Mucosa of rectum (tissue), 2 donors: ENCODE measurements around the gene B4GALNT3.

Source experiments
- H3K27ac ChIP-seq, 2 donors: one replicate each; pipeline ENCODE4 v1.7.0; 2013; ENCODE audit warnings: inconsistent platforms in 2 of 2, low read depth in 2 of 2, low read length in 2 of 2
- H3K27me3 ChIP-seq, 2 donors: one replicate each; pipeline ENCODE4 v1.7.0; 2013; ENCODE audit warnings: low read length in 2 of 2; ENCODE audit not compliant: control insufficient read depth in 2 of 2, insufficient read depth in 2 of 2
- H3K36me3 ChIP-seq, 2 donors: one replicate each; pipeline ENCODE4 v1.7.0; 2013; ENCODE audit warnings: low read length in 2 of 2; ENCODE audit not compliant: control insufficient read depth in 2 of 2, insufficient read depth in 2 of 2
- H3K4me1 ChIP-seq, 2 donors: one replicate each; pipeline ENCODE4 v1.7.0; 2013; ENCODE audit warnings: low read length in 2 of 2, mild to moderate bottlenecking in 1 of 2; ENCODE audit not compliant: control insufficient read depth in 2 of 2, insufficient read depth in 2 of 2
- H3K4me3 ChIP-seq, 2 donors: one replicate each; pipeline ENCODE4 v1.7.0; 2013; ENCODE audit warnings: low read length in 2 of 2
- H3K9ac ChIP-seq, 2 donors: one replicate each; pipeline ENCODE4 v1.7.0; 2013; ENCODE audit warnings: low read length in 2 of 2, low read depth in 1 of 2, mild to moderate bottlenecking in 1 of 2
- H3K9me3 ChIP-seq, 2 donors: one replicate each; pipeline ENCODE4 v1.7.0; 2013; ENCODE audit warnings: low read length in 2 of 2; ENCODE audit not compliant: control insufficient read depth in 2 of 2
- donor health status: healthy.
- donor health status: Normal muscosa, but diverticular disease.

Gene B4GALNT3

GRCh38 chr12:507391-507796, 47.7 kb downstream of the B4GALNT3 start:
- no peaks in the 10 kb centered on the region for H3K9me3 ChIP-seq
- peak overlapping the region; percentile 97 to 98 for H3K27ac ChIP-seq
- H3K4me1 ChIP-seq = peaks cover 41 to 64% of the 10 kb centered on the region in 2 donors
- H3K9ac ChIP-seq = peak overlapping the region in 1 of 2 donors; percentile 78
- H3K4me3 ChIP-seq = no peak overlapping the region
- H3K27me3 ChIP-seq = peaks cover 0 to 2% of the 10 kb centered on the region in 2 donors
- H3K36me3 ChIP-seq = no peaks in the 10 kb centered on the region

- Histone ChIP-seq H3K4me3 (no peak overlapping the region), H3K9ac (peak overlapping the region in 1 of 2 donors; percentile 78), H3K27ac (peak overlapping the region; percentile 97 to 98), H3K9me3 (no peaks in the 10 kb centered on the region), H3K4me1 (peaks cover 35 to 58% of the 10 kb centered on the region in 2 donors), H3K36me3 (no peaks in the 10 kb centered on the region), H3K27me3 (peaks cover 0 to 2% of the 10 kb centered on the region in 2 donors)
Observed at GRCh38 chr12:508145-508544, 48.4 kb downstream of the B4GALNT3 start.

GRCh38 chr12:508795-509194, 49.1 kb downstream of the B4GALNT3 start:
- H3K9ac ChIP-seq = peak overlapping the region; percentile 77 to 78
- peaks cover 29 to 51% of the 10 kb centered on the region in 2 donors for H3K4me1 ChIP-seq
- no peaks in the 10 kb centered on the region for H3K36me3 ChIP-seq
- peak overlapping the region in 1 of 2 donors; percentile 50 for H3K4me3 ChIP-seq
- peak overlapping the region; percentile 97 to 98 for H3K27ac ChIP-seq
- H3K27me3 ChIP-seq = peaks cover 0 to 2% of the 10 kb centered on the region in 2 donors
- H3K9me3 ChIP-seq = no peaks in the 10 kb centered on the region

- H3K4me3 ChIP-seq = peak overlapping the region; percentile 44 to 50
- H3K27me3 ChIP-seq = peaks cover 0 to 2% of the 10 kb centered on the region in 2 donors
- peak overlapping the region; percentile 77 to 78 for H3K9ac ChIP-seq
- H3K27ac ChIP-seq = peak overlapping the region; percentile 97 to 98
- peaks cover 29 to 46% of the 10 kb centered on the region in 2 donors for H3K4me1 ChIP-seq
- no peaks in the 10 kb centered on the region for H3K9me3 ChIP-seq
- no peaks in the 10 kb centered on the region for H3K36me3 ChIP-seq
Observed at GRCh38 chr12:509500-509899, 49.8 kb downstream of the B4GALNT3 start.

GRCh38 chr12:510071-510825, 50.5 kb downstream of the B4GALNT3 start:
- H3K4me1 ChIP-seq = peaks cover 29 to 43% of the 10 kb centered on the region in 2 donors
- peaks cover 0 to 2% of the 10 kb centered on the region in 2 donors for H3K27me3 ChIP-seq
- H3K27ac ChIP-seq = peak overlapping the region; percentile 97 to 98
- no peaks in the 10 kb centered on the region for H3K9me3 ChIP-seq
- H3K9ac ChIP-seq = peak overlapping the region; percentile 77 to 78
- peak overlapping the region; percentile 50 for H3K4me3 ChIP-seq
- no peaks in the 10 kb centered on the region for H3K36me3 ChIP-seq

- H3K9me3 ChIP-seq = no peaks in the 10 kb centered on the region
- peaks cover 24 to 29% of the 10 kb centered on the region in 2 donors for H3K4me1 ChIP-seq
- no peaks in the 10 kb centered on the region for H3K36me3 ChIP-seq
- H3K4me3 ChIP-seq = no peak overlapping the region
- H3K27ac ChIP-seq = no peak overlapping the region
- H3K9ac ChIP-seq = no peak overlapping the region
- peaks cover 0 to 2% of the 10 kb centered on the region in 2 donors for H3K27me3 ChIP-seq
Observed at GRCh38 chr12:512933-513332, 53.2 kb downstream of the B4GALNT3 start.

GRCh38 chr12:513446-513845, 53.7 kb downstream of the B4GALNT3 start:
- no peak overlapping the region for H3K9ac ChIP-seq
- no peak overlapping the region for H3K27ac ChIP-seq
- no peak overlapping the region for H3K4me3 ChIP-seq
- no peaks in the 10 kb centered on the region for H3K9me3 ChIP-seq
- peaks cover 20 to 24% of the 10 kb centered on the region in 2 donors for H3K4me1 ChIP-seq
- no peaks in the 10 kb centered on the region for H3K36me3 ChIP-seq
- peaks cover 0 to 2% of the 10 kb centered on the region in 2 donors for H3K27me3 ChIP-seq

- H3K4me3 ChIP-seq = no peak overlapping the region
- H3K27ac ChIP-seq = no peak overlapping the region
- peaks cover 0 to 7% of the 10 kb centered on the region in 2 donors for H3K36me3 ChIP-seq
- H3K9me3 ChIP-seq = no peaks in the 10 kb centered on the region
- H3K4me1 ChIP-seq = no peaks in the 10 kb centered on the region
- no peak overlapping the region for H3K9ac ChIP-seq
- no peaks in the 10 kb centered on the region for H3K27me3 ChIP-seq
Observed at GRCh38 chr12:517538-517937, 57.8 kb downstream of the B4GALNT3 start.

- Histone ChIP-seq H3K27ac (no peak overlapping the region), H3K9ac (no peak overlapping the region), H3K36me3 (peaks cover 0 to 7% of the 10 kb centered on the region in 2 donors), H3K27me3 (no peaks in the 10 kb centered on the region), H3K9me3 (no peaks in the 10 kb centered on the region), H3K4me1 (no peaks in the 10 kb centered on the region), H3K4me3 (no peak overlapping the region)
Observed at GRCh38 chr12:520119-520518, 60.4 kb downstream of the B4GALNT3 start.

GRCh38 chr12:522692-523378, 63.1 kb downstream of the B4GALNT3 start:
- Histone ChIP-seq H3K4me1 (no peaks in the 10 kb centered on the region), H3K27ac (no peak overlapping the region), H3K36me3 (peaks cover 0 to 14% of the 10 kb centered on the region in 2 donors), H3K27me3 (no peaks in the 10 kb centered on the region), H3K9me3 (no peaks in the 10 kb centered on the region), H3K9ac (no peak overlapping the region), H3K4me3 (no peak overlapping the region)
